HG03025 (cell line): ENCODE data around the gene DIP2C.
"Not testable (repeated sequence)": the region's sequence is repeated elsewhere in the genome, so short reads cannot be mapped to it uniquely, and the experiment has no call there.

ENCODE experiments used
- ATAC-seq: cut with Tn5 transposase; IDR thresholded peaks from one replicate; pipeline ENCODE4 v1.9.1; 2021; ENCODE audit warnings: mild to moderate bottlenecking, moderate library complexity; ENCODE audit not compliant: unreplicated experiment, low FRiP score

DIP2C gene

DNA sequence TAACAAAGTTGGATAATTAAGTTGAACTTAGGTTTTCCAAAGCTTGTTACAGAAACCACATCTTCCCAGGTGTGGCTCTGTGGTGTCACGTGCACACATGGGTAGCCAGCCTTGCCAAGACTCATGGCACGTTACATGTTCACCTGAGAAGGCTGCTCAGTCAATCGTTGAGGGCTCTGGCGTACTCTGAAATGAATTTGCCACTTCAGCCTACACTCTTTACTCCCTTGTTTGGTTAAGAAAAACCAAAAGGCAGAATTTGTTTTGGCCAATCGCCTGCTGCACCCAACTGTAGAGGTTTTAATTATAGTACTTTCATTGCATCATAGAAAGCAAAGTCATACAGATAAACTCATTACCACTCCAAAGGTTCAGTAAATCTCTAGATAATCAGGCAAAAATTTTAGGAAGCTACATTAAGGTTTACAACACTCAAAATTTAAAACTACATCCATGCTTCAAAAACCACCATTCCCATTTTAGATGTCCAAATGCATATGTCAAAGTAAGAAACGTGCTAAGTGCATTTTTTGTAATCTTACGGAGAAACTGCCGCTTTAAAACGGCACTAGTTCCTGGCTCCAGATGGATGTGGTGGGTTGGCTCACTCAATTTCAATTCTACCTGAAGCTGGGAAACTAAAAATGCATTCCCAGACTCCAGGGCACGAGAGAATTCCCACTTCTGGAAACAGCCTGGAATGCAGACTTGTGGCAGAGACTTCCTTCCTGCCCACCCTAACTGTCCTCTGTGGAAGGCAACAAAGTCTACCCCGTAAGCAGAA lies 88.4 kb downstream of the DIP2C start:
- ATAC-seq = no peak

DNA sequence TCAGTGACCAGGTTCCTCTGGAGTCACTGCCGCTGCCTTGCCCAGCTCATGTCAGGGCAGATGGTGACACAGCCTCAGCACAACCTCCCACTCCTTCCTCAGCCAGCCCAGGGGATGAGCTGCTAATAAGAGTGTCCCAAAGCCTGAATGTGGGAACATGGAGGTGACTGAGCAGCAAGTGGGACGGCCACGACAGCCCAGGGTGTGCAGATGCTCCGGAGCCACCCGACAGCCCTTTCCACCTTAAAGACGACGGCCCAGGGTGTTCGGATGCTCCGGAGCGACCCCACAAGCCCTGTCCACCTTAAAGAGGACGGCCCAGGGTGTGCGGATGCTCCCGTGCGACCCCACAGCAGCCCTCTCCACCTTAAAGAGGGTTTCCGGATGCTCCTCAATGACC lies 89.2 kb downstream of the DIP2C start:
- ATAC-seq = no peak

DNA sequence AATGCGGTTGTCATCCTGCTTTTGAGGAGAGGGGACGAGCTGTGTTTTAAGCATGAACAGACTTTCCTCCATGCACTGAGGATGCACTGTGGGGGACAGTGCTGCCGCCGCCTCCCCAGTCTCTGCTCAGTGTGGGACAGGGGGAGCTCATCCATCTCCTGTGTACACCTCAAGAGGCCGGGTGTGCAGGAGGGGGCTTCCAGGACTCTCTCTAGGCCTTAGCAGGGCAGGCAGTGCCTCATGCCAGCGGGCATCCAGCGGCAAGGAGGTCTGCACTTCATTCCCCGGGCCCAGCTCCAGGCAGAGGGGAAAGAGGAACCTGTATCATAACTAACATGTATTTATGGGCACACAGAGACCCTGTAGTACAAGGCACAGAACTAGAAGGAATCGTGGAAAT lies 89.7 kb downstream of the DIP2C start:
- no peak for ATAC-seq

DNA sequence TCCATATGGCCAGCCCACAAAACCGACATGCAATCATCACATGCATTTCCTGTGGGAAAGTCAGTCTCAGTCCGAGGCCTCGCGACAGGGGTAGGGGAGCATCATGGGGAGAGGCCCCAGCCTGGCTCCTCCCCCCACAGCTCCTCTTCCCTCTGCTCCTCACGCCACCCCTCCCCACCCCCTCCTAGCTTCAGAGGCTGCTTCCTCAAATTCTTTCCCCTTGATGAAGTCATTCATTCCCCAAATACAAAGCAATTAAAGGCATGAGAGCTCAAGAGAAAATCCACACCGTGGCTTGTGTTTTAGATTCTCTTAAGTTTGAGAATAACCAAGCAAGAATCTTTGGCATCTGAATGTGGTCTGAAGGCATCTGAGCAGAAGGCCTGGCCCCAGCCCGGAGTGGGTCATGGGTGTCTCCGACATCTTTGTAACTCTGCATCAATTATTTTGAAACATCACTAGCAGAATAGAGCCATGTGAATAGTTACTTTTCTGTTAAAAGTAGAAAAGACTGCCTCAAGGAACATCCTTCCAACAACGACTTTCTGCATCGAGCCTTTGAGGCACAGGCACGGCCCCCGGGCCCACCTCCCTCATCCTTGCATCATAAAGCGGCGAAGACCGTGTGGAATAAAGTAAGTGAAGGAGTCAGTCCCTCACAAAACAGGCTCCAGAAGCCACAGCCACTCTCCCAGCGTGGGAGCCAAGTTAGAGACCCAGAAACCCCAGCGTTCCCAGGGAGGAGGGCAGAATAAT lies 90.9 kb downstream of the DIP2C start:
- no peak for ATAC-seq

DNA sequence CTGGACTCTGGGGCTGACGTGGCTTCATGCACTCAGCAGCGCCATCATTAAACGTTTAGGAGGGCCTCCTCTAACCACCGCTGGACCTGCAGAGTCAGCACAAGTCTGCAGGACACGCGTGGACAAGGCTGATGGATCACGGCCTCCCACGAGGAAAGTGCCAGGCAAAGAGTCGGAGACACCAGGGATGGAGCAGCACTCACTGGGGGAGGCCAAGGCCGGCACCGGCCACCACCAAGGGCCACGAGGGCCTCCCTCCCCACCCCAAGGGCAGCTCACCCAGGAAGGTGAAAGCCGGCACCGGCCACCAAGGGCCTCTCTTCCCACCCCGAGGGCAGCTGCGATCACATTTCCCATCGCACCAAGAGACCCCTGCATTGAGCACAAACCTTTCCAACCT lies 91.5 kb downstream of the DIP2C start:
- ATAC-seq = no peak

DNA sequence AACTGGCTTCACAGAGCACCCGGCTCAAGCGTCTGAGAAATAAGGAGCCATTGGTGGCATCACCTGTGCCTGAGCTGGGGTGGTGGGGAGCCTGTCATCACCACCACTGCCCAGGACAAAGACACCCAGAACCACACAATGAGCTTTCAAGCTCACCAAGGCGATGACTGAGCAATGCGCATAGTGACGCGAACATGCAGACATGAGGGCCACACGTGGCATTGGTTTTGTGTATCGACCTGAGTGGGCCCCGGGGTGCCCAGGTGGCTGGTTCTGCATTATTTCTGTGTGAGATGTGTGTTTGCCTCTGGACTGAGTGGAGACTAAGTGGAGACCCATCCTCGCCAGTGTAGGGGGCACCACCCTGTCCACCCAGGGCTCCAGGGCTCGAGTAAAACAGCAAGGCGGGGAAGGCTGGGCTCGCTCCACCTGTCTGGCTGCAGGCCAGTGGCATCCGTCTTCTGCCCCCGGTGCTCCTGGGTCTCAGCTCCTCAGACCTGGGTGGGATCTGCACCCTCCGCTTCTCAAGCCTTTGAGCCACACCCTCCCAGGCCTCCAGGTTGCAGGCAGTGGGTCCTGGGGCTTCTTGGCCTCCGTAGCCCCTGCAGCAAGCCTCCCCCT lies 92.6 kb downstream of the DIP2C start:
- no peak for ATAC-seq

- ATAC-seq = not testable (repeated sequence)
These were observed 93.3 kb downstream of the DIP2C start for GRCh38 chr10:596131-596530.

GRCh38 chr10:595473-595872 lies 94.0 kb downstream of the DIP2C start:
- no peak for ATAC-seq

- no peak for ATAC-seq
These were observed 94.7 kb downstream of the DIP2C start for GRCh38 chr10:594584-595270.

GRCh38 chr10:593901-594457 lies 95.5 kb downstream of the DIP2C start:
- no peak for ATAC-seq

DNA sequence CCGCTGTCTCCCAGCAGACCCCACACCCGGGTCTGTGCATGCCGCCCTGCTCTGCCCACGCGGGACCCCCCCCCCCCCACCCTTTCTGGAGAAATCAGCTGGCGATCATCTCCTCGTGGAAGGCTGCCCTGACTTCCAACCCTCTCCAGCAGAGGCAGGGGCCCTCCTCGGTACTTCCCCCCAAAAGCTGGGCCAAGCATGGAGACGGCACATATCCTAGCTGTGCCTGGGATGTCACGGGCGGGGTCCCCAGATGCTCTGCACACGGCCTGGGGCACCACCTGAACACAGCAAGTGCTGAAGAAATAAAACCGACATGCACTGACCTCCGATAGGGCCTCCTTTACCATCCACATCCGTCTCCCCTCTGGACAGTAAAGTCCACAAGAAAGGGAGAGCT lies 96.0 kb downstream of the DIP2C start:
- ATAC-seq = no peak

GRCh38 chr10:593016-593415 lies 96.5 kb downstream of the DIP2C start:
- ATAC-seq = no peak

GRCh38 chr10:591646-592045 lies 97.8 kb downstream of the DIP2C start:
- no peak for ATAC-seq

DNA sequence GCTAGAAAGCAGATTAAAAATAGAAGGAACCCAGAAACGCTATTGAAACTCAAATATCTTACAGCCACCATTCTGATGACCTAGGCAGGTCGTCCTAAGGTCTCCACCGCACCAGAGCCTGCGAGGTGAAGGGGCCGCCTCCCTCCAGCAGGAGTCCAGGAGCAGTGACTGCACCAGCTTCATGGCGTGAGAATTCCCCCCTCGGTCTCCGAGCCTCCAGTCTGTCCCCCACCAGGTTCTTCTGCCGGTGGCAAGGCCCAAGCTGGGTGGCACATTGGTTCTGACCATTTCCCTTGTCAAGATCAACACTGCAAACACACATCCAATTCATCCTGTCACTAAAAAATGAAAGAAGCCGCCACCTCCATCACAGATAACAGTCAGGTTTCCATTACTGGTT lies 98.7 kb downstream of the DIP2C start:
- ATAC-seq = no peak

- ATAC-seq = no peak
These were observed 99.3 kb downstream of the DIP2C start for GRCh38 chr10:589961-590680.

- no peak for ATAC-seq
These were observed 101.0 kb downstream of the DIP2C start for GRCh38 chr10:588246-589165.

- ATAC-seq = no peak
These were observed 102.8 kb downstream of the DIP2C start for GRCh38 chr10:586716-587115.

GRCh38 chr10:586151-586550 lies 103.3 kb downstream of the DIP2C start:
- no peak for ATAC-seq

DNA sequence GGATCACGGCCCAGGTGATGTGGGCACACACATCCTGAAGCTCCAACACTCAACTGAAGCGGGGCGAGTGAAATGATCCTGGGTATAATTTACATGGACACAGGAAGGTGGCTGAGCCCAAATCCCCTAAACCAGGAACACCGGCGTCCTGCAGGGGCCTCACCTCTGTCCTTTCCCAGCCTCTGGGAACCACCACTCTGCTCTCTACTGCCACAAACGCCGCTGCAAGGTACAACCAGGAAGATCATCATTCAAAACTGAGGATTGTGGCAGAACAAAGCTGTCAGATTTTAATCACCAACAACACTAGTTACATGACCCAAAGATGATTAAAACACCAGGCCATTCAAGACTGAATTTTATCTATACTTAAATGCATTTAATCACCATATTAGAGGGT lies 104.0 kb downstream of the DIP2C start:
- ATAC-seq = no peak
